ENCODE measurements around the gene IRF7. TPM values are rescaled to one million over a fixed set of nuclear protein-coding genes. Genes with fewer than 3 reads are reported as not detected.

IRF7 gene
- total RNA-seq, 1 donor from 2014 or later, result 56.2 TPM

GRCh38 chr11:614021-614622, 1.6 kb downstream of the IRF7 start:
- peak overlapping the region; percentile 76 for H3K4me3 ChIP-seq
- no peak for ATAC-seq
- peak overlapping the region; percentile 92 for H3K27ac ChIP-seq
- H3K27me3 ChIP-seq, result no peaks in the 10 kb centered on the region
- no peak for TF ChIP-seq CTCF (IDR thresholded peaks at IDR 0.05)
- intact Hi-C loops (cut with DNase I), result no loop called here
- H3K4me1 ChIP-seq, result peaks cover 28% of the 10 kb centered on the region
- DNase-seq, result peak; percentile 67
- peaks cover 43% of the 10 kb centered on the region for H3K36me3 ChIP-seq
- no peaks in the 10 kb centered on the region for H3K9me3 ChIP-seq

- ATAC-seq (peak; percentile 40), DNase-seq (peak; percentile 88)
- no peak for TF ChIP-seq CTCF (IDR thresholded peaks at IDR 0.05)
- H3K4me3 ChIP-seq, result no peak overlapping the region
- no peaks in the 10 kb centered on the region for H3K9me3 ChIP-seq
- H3K4me1 ChIP-seq, result peaks cover 28% of the 10 kb centered on the region
- peaks cover 49% of the 10 kb centered on the region for H3K36me3 ChIP-seq
- H3K27ac ChIP-seq, result peak overlapping the region; percentile 92
- no peaks in the 10 kb centered on the region for H3K27me3 ChIP-seq
- intact Hi-C loops (cut with DNase I), result no loop called here
Measured at GRCh38 chr11:613369-613968, 2.3 kb downstream of the IRF7 start.

GRCh38 chr11:612961-613300, 2.8 kb downstream of the IRF7 start:
- H3K27ac ChIP-seq, result peak overlapping the region; percentile 36
- intact Hi-C loops (cut with DNase I), result no loop called here
- H3K4me1 ChIP-seq, result peaks cover 28% of the 10 kb centered on the region
- no peaks in the 10 kb centered on the region for H3K27me3 ChIP-seq
- H3K4me3 ChIP-seq, result no peak overlapping the region
- H3K9me3 ChIP-seq, result no peaks in the 10 kb centered on the region
- peaks cover 54% of the 10 kb centered on the region for H3K36me3 ChIP-seq
- DNase-seq (peak; percentile 63), ATAC-seq (no peak)
- no peak for TF ChIP-seq CTCF (IDR thresholded peaks at IDR 0.05)

GRCh38 chr11:612201-612960, 3.4 kb downstream of the IRF7 start:
- ATAC-seq, result no peak
- Histone ChIP-seq H3K27ac (peak overlapping the region; percentile 36), H3K4me1 (peaks cover 28% of the 10 kb centered on the region), H3K36me3 (peaks cover 60% of the 10 kb centered on the region), H3K9me3 (no peaks in the 10 kb centered on the region), H3K27me3 (no peaks in the 10 kb centered on the region), H3K4me3 (no peak overlapping the region)
- intact Hi-C loops (cut with DNase I), result no loop called here
- peak; percentile 68 for DNase-seq
- no peak for TF ChIP-seq CTCF (IDR thresholded peaks at IDR 0.05)

GRCh38 chr11:611001-611996, 4.5 kb downstream of the IRF7 start:
- Histone ChIP-seq H3K27ac (no peak overlapping the region), H3K27me3 (no peaks in the 10 kb centered on the region), H3K4me3 (no peak overlapping the region), H3K9me3 (no peaks in the 10 kb centered on the region), H3K36me3 (peaks cover 71% of the 10 kb centered on the region), H3K4me1 (peaks cover 25% of the 10 kb centered on the region)
- ATAC-seq (no peak), DNase-seq (peak; percentile 68)
- intact Hi-C loops (cut with DNase I), result no loop called here
- TF ChIP-seq CTCF (IDR thresholded peaks at IDR 0.05), result no peak
